K562 (cell line): ENCODE measurements around the gene ATP1A3. TPM values are rescaled to one million over a fixed set of nuclear protein-coding genes. Genes with fewer than 3 reads are reported as not detected.
"Not testable (repeated sequence)": the region's sequence is repeated elsewhere in the genome, so short reads cannot be mapped to it uniquely, and the experiment has no call there.

Source experiments
- ATAC-seq: fragments of 200-7000 bp; cut with Tn5 transposase; 3 replicates; pipeline ENCODE4 v1.9.1; 2020; ENCODE audit warnings: moderate library complexity
- BruUV-seq: library from RNA; stranded (reverse); fragments of 400-500 nt; replicated peaks from 2 replicates; lab custom pipeline; 2021; lab: Mats Ljungman, UMichigan
- CTCF ChIA-PET: fragments of 300-600 bp; formaldehyde crosslinking; extraction: SDS; loops from one replicate; lab custom pipeline; 2021; ENCODE audit warnings: low intra/inter-chr PET ratio; lab: Yijun Ruan, JAX
- POLR2A ChIA-PET: fragments of 300-600, 350-650 bp; sonication (Branson Sonifier 250); formaldehyde crosslinking; extraction: SDS; loops from one replicate; lab custom pipeline; 2021; ENCODE audit warnings: antibody characterized with exemption, inconsistent platforms; lab: Yijun Ruan, JAX
- DNase-seq, 4 experiments: peaks; one replicate each; pipeline versions ENCODE4 v3.0.0 to v3.0.0-alpha.2; 2011 to 2018; ENCODE audit warnings: low spot score in 3 of 4, mixed read lengths in 3 of 4; ENCODE audit errors: extremely low read depth in 1 of 4
- FAIRE-seq: peaks from 2 replicates; lab custom pipeline; 2011; peaks lifted over from hg19 to GRCh38; lab: Jason Lieb, UNC
- H2AFZ ChIP-seq: 2 replicates; pipeline ENCODE4 v1.6.0; 2011; ENCODE audit warnings: low read depth, low read length, control low read depth, inconsistent platforms
- H3K27ac ChIP-seq: fragments of 200-600 bp; 3 replicates; pipeline ENCODE4 v1.8.0; 2011; ENCODE audit warnings: low read depth, mild to moderate bottlenecking, control low read depth, inconsistent platforms, low read length, moderate library complexity, mixed read lengths; ENCODE audit errors: extremely low read depth
- H3K27me3 ChIP-seq, 2 experiments: fragments of 300-600 bp in 1 of 2; 2 replicates in 1 of 2; 3 replicates in 1 of 2; pipeline versions ENCODE4 v1.6.0 to v1.8.0; 2011; ENCODE audit warnings: inconsistent platforms in 2 of 2, low read length in 2 of 2, mild to moderate bottlenecking in 1 of 2, mixed read lengths in 1 of 2, moderate library complexity in 1 of 2; ENCODE audit not compliant: control insufficient read depth in 2 of 2, insufficient read depth in 2 of 2
- H3K36me3 ChIP-seq: fragments of 300-600 bp; 3 replicates; pipeline ENCODE4 v1.8.0; 2011; ENCODE audit warnings: mild to moderate bottlenecking, low read length, inconsistent platforms; ENCODE audit not compliant: control insufficient read depth, insufficient read depth
- H3K4me1 ChIP-seq, 2 experiments: fragments of 200-600 bp in 1 of 2; replicated peaks in 1 of 2; 2 replicates in 1 of 2; 3 replicates in 1 of 2; pipeline versions ENCODE4 v1.5.1 to v1.8.0; 2011; ENCODE audit warnings: inconsistent platforms in 2 of 2, low read length in 2 of 2, mild to moderate bottlenecking in 1 of 2, mixed read lengths in 1 of 2, moderate library complexity in 1 of 2; ENCODE audit not compliant: control insufficient read depth in 2 of 2, insufficient read depth in 2 of 2
- H3K4me2 ChIP-seq: 2 replicates; pipeline ENCODE4 v1.6.1; 2011; ENCODE audit warnings: low read length, control low read depth, inconsistent platforms, mixed read lengths; ENCODE audit not compliant: insufficient read depth
- H3K4me3 ChIP-seq: fragments of 200-600 bp; sonication (generic), shearing (Covaris generic); 2 replicates; pipeline ENCODE4 v1.5.1; 2016; ENCODE audit warnings: control low read depth, inconsistent platforms
- H3K79me2 ChIP-seq: fragments of 200-600 bp; 3 replicates; pipeline ENCODE4 v1.8.0; 2011; ENCODE audit warnings: low read length, inconsistent platforms; ENCODE audit not compliant: control insufficient read depth, insufficient read depth
- H3K9ac ChIP-seq, 2 experiments: 2 replicates each; pipeline versions ENCODE4 v1.6.0 to v1.6.1; 2011; ENCODE audit warnings: low read depth in 2 of 2, low read length in 2 of 2, control low read depth in 1 of 2, inconsistent platforms in 1 of 2, mild to moderate bottlenecking in 1 of 2, mixed read lengths in 1 of 2; ENCODE audit not compliant: insufficient read depth in 1 of 2
- H3K9me1 ChIP-seq: one replicate; pipeline ENCODE4 v1.6.0; 2011; ENCODE audit warnings: inconsistent platforms, mild to moderate bottlenecking, low read length, moderate library complexity; ENCODE audit not compliant: control insufficient read depth, insufficient read depth
- H3K9me3 ChIP-seq: replicated peaks from 2 replicates; pipeline ENCODE4 v1.5.1; 2011; ENCODE audit warnings: low read depth, low read length, inconsistent platforms; ENCODE audit not compliant: control insufficient read depth, insufficient read depth
- H4K20me1 ChIP-seq: replicated peaks from 2 replicates; pipeline ENCODE4 v1.6.1; 2011; ENCODE audit warnings: low read length, inconsistent platforms, mixed read lengths; ENCODE audit not compliant: control insufficient read depth, insufficient read depth
- L3MBTL2 ChIP-seq: fragments of 450-650 bp; IDR thresholded peaks from 2 replicates; pipeline ENCODE4 v1.6.1; 2016; ENCODE audit warnings: mild to moderate bottlenecking, moderate library complexity
- ZBTB40 ChIP-seq, 2 experiments: fragments of 450-650 bp in 1 of 2; sonication (generic) in 1 of 2; formaldehyde crosslinking in 1 of 2; IDR thresholded peaks; 2 replicates each; pipeline versions ENCODE4 v1.7.1 to v1.9.0; 2016 to 2022; ENCODE audit warnings: inconsistent platforms in 1 of 2, mild to moderate bottlenecking in 1 of 2, missing genetic modification reagents in 1 of 2
- WGBS: fragments of 100-300 bp; shearing (Covaris generic); methylation state at CpG from one replicate; pipeline ENCODE4 v1.1.6; 2016; ENCODE audit warnings: low coverage, mixed read lengths; ENCODE audit not compliant: insufficient coverage; ENCODE audit errors: missing lambda C conversion rate; 5-methylcytosine and 5-hydroxymethylcytosine counted together
- in situ Hi-C: fragments of 300-500 bp; cut with MboI; formaldehyde crosslinking; loops from 4 replicates; pipeline ENCODE4 v1.15.0; 2018; ENCODE audit warnings: inconsistent platforms, mixed read lengths
- intact Hi-C: fragments of 100-400 bp; cut with micrococcal nuclease; formaldehyde crosslinking; loops from 2 replicates; pipeline ENCODE4 v1.14.2; 2022
- polyA plus RNA-seq, 8 experiments: library from polyadenylated mRNA; depleted of rRNA in 4 of 8; stranded (reverse) in 5 of 8; unstranded in 3 of 8; fragments of >200 nt; fragmentation: Nextera tagmentation in 2 of 8; fragmentation: Illumina TruSeq in 1 of 8; extraction: Ambion mirVana in 2 of 8; extraction: Trizol in 1 of 8; gene quantifications; 2 replicates each; pipeline versions ENCODE4 v1.2.1 to v1.2.3, GENCODE V29; 2011 to 2014; ENCODE audit warnings: inconsistent platforms in 1 of 8, missing spikeins in 1 of 8
- total RNA-seq, 7 experiments: library from RNA; depleted of rRNA in 6 of 7; stranded (reverse); fragments of >200 nt in 6 of 7; fragmentation: Illumina TruSeq in 2 of 7; extraction: Trizol in 2 of 7; gene quantifications; 2 replicates each; pipeline versions ENCODE4 v1.2.1 to v1.2.3, GENCODE V29; 2011 to 2021; ENCODE audit warnings: low replicate concordance in 1 of 7

ATP1A3 gene
- total and polyA plus RNA-seq, 9 of the 15 experiments (the other 6 are each of a cell fraction or from before 2014, with no cell fraction given) = 0.03 to 1.0 (median 0.17) TPM; not detected in 3

DNA sequence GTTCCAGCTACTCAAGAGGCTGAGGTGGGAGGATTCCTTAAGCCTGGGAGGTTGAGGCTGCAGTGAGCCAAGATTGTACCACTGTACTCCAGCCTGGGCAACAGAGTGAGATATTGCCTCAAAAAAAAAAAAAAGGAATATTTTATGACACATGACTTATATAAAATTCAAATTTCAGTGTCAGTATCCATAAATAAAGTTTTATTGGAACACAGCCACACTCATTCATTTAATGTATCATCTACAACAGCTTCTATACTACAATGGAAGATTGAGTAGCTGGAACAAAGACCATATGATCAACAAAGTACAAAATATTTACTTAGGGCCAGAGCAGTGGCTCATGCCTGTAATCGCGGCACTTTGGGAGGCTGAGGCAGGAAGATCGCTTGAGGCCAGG is 18.7 kb upstream of the ATP1A3 start:
- intact Hi-C loops, H3K36me3 ChIP-seq, H3K9me1 ChIP-seq, H3K27ac ChIP-seq, H2AFZ ChIP-seq, H3K27me3 ChIP-seq, H3K9ac ChIP-seq, H4K20me1 ChIP-seq, H3K4me2 ChIP-seq, H3K79me2 ChIP-seq, POLR2A ChIA-PET, FAIRE-seq, in situ Hi-C loops, H3K9me3 ChIP-seq, CTCF ChIA-PET, DNase-seq, H3K4me3 ChIP-seq, BruUV-seq, ATAC-seq: not testable (repeated sequence)
- peak; percentile 93 for TF ChIP-seq ZBTB40 (IDR thresholded peaks at IDR 0.05)
- TF ChIP-seq ZBTB40 (CRISPR knock-in tag; IDR thresholded peaks at IDR 0.05) = peak; percentile 83
- peak; percentile 45; the same call in 1 of the 2 replicates for TF ChIP-seq L3MBTL2
- peaks cover 3 to 14% of the 10 kb centered on the region in 2 experiments; a peak in 4 of 5 replicates for H3K4me1 ChIP-seq
- 82% methylated on average over 3 of the region's 3 CpGs for WGBS
